Upper lobe of left lung (tissue), 6 donors: Measurements from ENCODE around the gene RCSD1. TPM values are rescaled to one million over a fixed set of nuclear protein-coding genes. Genes with fewer than 3 reads are reported as not detected.

Experiments used
- ATAC-seq, 2 donors: fragments of 200-7000 bp; cut with Tn5 transposase; one replicate each; pipeline ENCODE4 v1.9.1; 2022; ENCODE audit warnings: mild to moderate bottlenecking in 2 of 2, moderate library complexity in 2 of 2; ENCODE audit not compliant: low FRiP score in 2 of 2
- DNase-seq, 2 donors: peaks; one replicate each; pipeline ENCODE4 v3.0.0-alpha.2; 2019 to 2020
- H3K27ac ChIP-seq, 4 donors: fragments of 200-600 bp; sonication (generic); one replicate each; pipeline ENCODE4 v1.5.1; 2016 to 2019
- H3K27me3 ChIP-seq, 4 donors: fragments of 200-600 bp; sonication (generic); one replicate each; pipeline ENCODE4 v1.5.1; 2017 to 2019
- H3K36me3 ChIP-seq, 4 donors: fragments of 200-600 bp; sonication (generic); one replicate each; pipeline ENCODE4 v1.5.1; 2016 to 2019
- H3K4me1 ChIP-seq, 4 donors: fragments of 200-600 bp; sonication (generic); one replicate each; pipeline ENCODE4 v1.5.1; 2018 to 2019
- H3K4me3 ChIP-seq, 4 donors: fragments of 200-600 bp; sonication (generic); one replicate each; pipeline ENCODE4 v1.5.1; 2017 to 2019; ENCODE audit warnings: mild to moderate bottlenecking in 2 of 4, moderate library complexity in 1 of 4
- H3K9me3 ChIP-seq, 4 donors: fragments of 200-600 bp; sonication (generic); one replicate each; pipeline ENCODE4 v1.5.1; 2018 to 2019
- EP300 ChIP-seq, 4 donors: sonication (generic); formaldehyde crosslinking; IDR thresholded peaks; one replicate each; pipeline ENCODE4 v1.5.1; 2017; ENCODE audit warnings: antibody characterized with exemption in 4 of 4, control low read depth in 2 of 4
- POLR2A ChIP-seq, 4 donors: fragments of 450-650 bp; IDR thresholded peaks; one replicate each; pipeline ENCODE4 v1.5.1; 2016 to 2017; ENCODE audit warnings: antibody characterized with exemption in 4 of 4, mild to moderate bottlenecking in 2 of 4
- POLR2AphosphoS5 ChIP-seq, 2 donors: sonication (generic); formaldehyde crosslinking; IDR thresholded peaks; one replicate each; pipeline ENCODE4 v1.5.1; 2017; ENCODE audit warnings: antibody characterized with exemption in 2 of 2
- WGBS, 2 donors: methylation state at CpG; one replicate each; pipeline ENCODE4 v1.1.5; 2017 to 2018; 5-methylcytosine and 5-hydroxymethylcytosine counted together
- total RNA-seq, 6 donors: library from RNA; depleted of rRNA in 4 of 6; stranded (reverse); fragments of >200 nt in 4 of 6; gene quantifications; one replicate each; pipeline versions ENCODE4 v1.1.0 to v1.2.1, GENCODE V29; 2016 to 2021
- TF ChIP-seq, protein P1 (sequence below), 6 experiments: fragments of 450-650 bp in 4 of 6; fragments of 200-600 bp in 2 of 6; sonication (generic) in 2 of 6; IDR thresholded peaks; one replicate each; pipeline ENCODE4 v1.5.1; 2016 to 2019; ENCODE audit warnings: antibody characterized with exemption in 6 of 6
- donor health status: DM: no; HTN: no; CAD: no; lungs with moderate emphysema.
- donor health status: DM: no; HTN: yes; CAD: no; lungs with severe emphysema.

The RCSD1 gene
- total RNA-seq, 6 donors from 2014 or later, result 10.7 to 27.2 (median 18.1) TPM

DNA sequence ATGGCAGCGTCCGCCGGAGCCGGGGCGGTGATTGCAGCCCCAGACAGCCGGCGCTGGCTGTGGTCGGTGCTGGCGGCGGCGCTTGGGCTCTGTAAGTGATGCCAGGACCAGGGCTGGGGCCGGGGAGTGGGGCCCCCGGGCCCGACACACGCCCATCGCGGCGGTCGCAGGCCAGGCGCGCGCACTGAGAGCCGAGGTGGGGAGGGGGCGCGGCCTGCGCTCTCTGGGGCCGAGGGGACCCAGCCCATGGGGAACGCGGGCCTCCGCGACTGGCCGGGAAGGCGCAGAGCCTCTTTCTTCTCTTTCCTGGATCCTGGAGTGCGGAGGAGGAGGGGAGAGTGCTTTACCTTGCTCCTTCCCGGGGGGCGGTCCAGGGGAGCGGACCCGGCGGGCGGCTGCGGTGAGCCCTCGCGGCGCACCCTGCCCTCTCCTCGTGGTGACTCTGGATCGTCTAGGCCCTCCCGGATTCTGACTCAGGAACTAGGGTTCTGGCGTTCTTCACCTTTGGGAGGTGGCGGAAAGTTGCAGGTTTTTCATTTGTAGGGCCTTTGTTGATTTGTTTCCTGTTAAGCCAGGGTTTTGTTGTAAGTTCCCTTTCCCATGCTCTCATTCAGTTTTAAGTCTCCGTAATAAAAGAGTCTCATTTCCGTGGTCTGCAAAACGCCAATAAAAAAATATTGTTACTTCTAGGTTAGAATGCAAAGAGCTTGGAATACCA, 92.3 kb downstream of the RCSD1 start:
- peak overlapping the region; percentile 84 to 96 (median 93) for H3K27ac ChIP-seq
- ATAC-seq (peak; percentile 47 to 71), DNase-seq (peak in 1 of 2 donors; percentile 52)
- H3K4me1 ChIP-seq, result peaks cover 26 to 30% (median 28%) of the 10 kb centered on the region in 4 donors
- no peaks in the 10 kb centered on the region for H3K27me3 ChIP-seq
- no peaks in the 10 kb centered on the region for H3K9me3 ChIP-seq
- WGBS, 2 donors, result 0 to 1% methylated on average over 6 to 41 of the region's 52 CpGs
- no peaks in the 10 kb centered on the region for H3K36me3 ChIP-seq
- peak overlapping the region; percentile 91 to 99 (median 94) for H3K4me3 ChIP-seq
- TF ChIP-seq, protein P1, sequence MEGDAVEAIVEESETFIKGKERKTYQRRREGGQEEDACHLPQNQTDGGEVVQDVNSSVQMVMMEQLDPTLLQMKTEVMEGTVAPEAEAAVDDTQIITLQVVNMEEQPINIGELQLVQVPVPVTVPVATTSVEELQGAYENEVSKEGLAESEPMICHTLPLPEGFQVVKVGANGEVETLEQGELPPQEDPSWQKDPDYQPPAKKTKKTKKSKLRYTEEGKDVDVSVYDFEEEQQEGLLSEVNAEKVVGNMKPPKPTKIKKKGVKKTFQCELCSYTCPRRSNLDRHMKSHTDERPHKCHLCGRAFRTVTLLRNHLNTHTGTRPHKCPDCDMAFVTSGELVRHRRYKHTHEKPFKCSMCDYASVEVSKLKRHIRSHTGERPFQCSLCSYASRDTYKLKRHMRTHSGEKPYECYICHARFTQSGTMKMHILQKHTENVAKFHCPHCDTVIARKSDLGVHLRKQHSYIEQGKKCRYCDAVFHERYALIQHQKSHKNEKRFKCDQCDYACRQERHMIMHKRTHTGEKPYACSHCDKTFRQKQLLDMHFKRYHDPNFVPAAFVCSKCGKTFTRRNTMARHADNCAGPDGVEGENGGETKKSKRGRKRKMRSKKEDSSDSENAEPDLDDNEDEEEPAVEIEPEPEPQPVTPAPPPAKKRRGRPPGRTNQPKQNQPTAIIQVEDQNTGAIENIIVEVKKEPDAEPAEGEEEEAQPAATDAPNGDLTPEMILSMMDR (IDR thresholded peaks at IDR 0.05), result no peak
- TF ChIP-seq POLR2AphosphoS5 (IDR thresholded peaks at IDR 0.05), result no peak
- no peak for TF ChIP-seq EP300 (IDR thresholded peaks at IDR 0.05)
- peak in 1 of 4 donors; percentile 2 for TF ChIP-seq POLR2A (IDR thresholded peaks at IDR 0.05)

DNA sequence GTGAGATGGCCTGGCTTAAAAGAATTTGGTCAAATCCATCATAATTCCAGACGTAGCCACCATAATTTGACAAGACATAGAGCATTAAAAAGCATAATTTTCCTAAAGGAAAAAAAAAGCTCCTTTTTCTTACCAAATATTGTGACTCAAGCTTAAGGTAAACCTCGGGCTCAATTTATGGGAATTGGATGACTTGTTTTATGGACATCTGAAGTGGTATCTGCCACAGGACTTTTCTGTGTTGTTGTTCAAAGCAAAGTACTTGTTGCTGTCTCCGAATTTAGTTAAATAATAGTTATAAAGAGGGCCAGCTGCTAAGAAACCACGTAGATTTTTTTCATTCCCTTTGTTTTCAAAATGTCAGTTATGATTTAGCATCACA, 92.8 kb downstream of the RCSD1 start:
- no peak for DNase-seq
- no peak for ATAC-seq
- no peaks in the 10 kb centered on the region for H3K27me3 ChIP-seq
- TF ChIP-seq, protein P1 (IDR thresholded peaks at IDR 0.05), result no peak
- TF ChIP-seq POLR2AphosphoS5 (IDR thresholded peaks at IDR 0.05) (no peak), EP300 (IDR thresholded peaks at IDR 0.05) (no peak), POLR2A (IDR thresholded peaks at IDR 0.05) (no peak)
- 24 to 27% methylated on average over 4 of the region's 4 CpGs for whole genome bisulfite sequencing, 2 donors
- H3K9me3 ChIP-seq, result no peaks in the 10 kb centered on the region
- H3K27ac ChIP-seq, result peak overlapping the region in 2 of 4 donors; percentile 95 to 96
- H3K36me3 ChIP-seq, result no peaks in the 10 kb centered on the region
- H3K4me3 ChIP-seq, result peak overlapping the region; percentile 91 to 99 (median 94)
- peaks cover 26 to 30% (median 28%) of the 10 kb centered on the region in 4 donors for H3K4me1 ChIP-seq

DNA sequence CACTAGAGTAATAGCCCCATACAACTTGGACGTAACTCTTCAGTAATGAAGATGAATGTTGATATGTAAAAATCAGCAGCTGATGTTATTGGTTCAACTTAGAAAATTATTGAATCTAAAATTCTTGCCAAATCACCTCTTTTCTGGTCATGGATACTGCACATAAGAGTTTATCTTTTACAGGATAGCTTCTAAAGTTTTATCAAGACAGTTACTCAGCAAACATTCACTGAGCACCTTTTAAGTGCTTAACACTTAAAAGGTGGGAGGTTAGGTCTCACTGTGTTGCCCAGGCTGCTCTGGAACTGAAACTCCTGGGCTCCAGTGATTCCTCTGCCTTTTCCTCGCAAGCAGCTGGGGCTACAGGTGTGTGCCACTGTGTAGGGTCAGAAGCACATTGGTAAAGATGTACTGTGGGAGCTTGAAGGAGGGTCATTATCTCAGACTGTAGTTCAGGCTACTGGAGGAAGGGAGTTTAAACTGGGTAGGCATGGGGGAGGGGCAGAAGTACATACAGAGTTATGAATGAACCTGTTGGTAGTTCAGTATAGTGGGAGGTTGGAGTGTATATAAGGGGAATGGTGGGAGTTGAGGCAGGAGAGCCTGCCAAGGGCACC, 93.8 kb downstream of the RCSD1 start:
- no peaks in the 10 kb centered on the region for H3K27me3 ChIP-seq
- ATAC-seq (no peak), DNase-seq (no peak)
- peaks cover 26 to 30% (median 28%) of the 10 kb centered on the region in 4 donors for H3K4me1 ChIP-seq
- H3K9me3 ChIP-seq, result no peaks in the 10 kb centered on the region
- WGBS, 2 donors, result 65 to 73% methylated on average over 2 of the region's 2 CpGs
- H3K36me3 ChIP-seq, result no peaks in the 10 kb centered on the region
- TF ChIP-seq, protein P1 (IDR thresholded peaks at IDR 0.05), result no peak
- TF ChIP-seq POLR2AphosphoS5 (IDR thresholded peaks at IDR 0.05) (no peak), EP300 (IDR thresholded peaks at IDR 0.05) (no peak), POLR2A (IDR thresholded peaks at IDR 0.05) (no peak)
- H3K27ac ChIP-seq, result no peak overlapping the region
- peak overlapping the region in 1 of 4 donors; percentile 93 for H3K4me3 ChIP-seq

DNA sequence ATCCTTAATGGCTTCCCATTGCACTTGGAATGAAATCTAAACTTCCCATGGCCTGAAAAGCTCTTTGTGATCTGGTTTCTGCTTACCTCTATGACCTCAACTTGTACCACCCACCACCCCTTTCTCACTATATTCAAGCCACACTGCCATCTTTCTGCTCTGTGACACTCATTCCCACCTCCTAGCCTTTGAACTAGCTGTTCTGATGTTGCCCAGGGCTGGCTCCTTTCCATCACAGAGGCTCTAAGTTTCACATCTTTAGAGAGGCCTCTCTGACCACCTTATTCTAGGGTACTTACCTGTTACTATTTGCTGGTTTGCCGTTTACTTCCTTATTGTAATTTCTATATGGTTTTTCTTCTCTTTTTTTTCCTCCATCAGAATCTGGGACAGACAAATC, 96.0 kb downstream of the RCSD1 start:
- Histone ChIP-seq H3K27me3 (no peaks in the 10 kb centered on the region), H3K4me3 (no peak overlapping the region), H3K4me1 (peaks cover 19 to 29% (median 24%) of the 10 kb centered on the region in 4 donors), H3K27ac (no peak overlapping the region), H3K36me3 (peaks cover 0 to 7% (median 0%) of the 10 kb centered on the region in 4 donors), H3K9me3 (no peaks in the 10 kb centered on the region)
- ATAC-seq, result no peak
- 44 to 57% methylated on average over 1 of the region's 1 CpG for WGBS, 2 donors
- TF ChIP-seq, protein P1 (IDR thresholded peaks at IDR 0.05), result no peak
- TF ChIP-seq POLR2A (IDR thresholded peaks at IDR 0.05) (no peak), EP300 (IDR thresholded peaks at IDR 0.05) (no peak), POLR2AphosphoS5 (IDR thresholded peaks at IDR 0.05) (no peak)
- DNase-seq, result no peak
